Activated CD8-positive, alpha-beta T cell treated with anti-CD3 and anti-CD28 coated beads for 36 hours (primary cell): Measurements from ENCODE around the gene ATP10A. TPM values are rescaled to one million over a fixed set of nuclear protein-coding genes. Genes with fewer than 3 reads are reported as not detected.
A peak's percentile ranks its signal among the peaks of the same experiment; 100 is the strongest.

Experiments used
- ATAC-seq: fragments of 200-7000 bp; cut with Tn5 transposase; one replicate; pipeline ENCODE4 v1.10.0; 2021; ENCODE audit warnings: mild to moderate bottlenecking, moderate library complexity
- CTCF ChIA-PET: fragments of 350-600 bp; sonication (Branson Sonifier 250); formaldehyde crosslinking; loops from one replicate; lab custom pipeline; 2021; ENCODE audit warnings: antibody characterized with exemption; lab: Charles Lee
- POLR2A ChIA-PET: fragments of 350-600 bp; sonication (Branson Sonifier 250); formaldehyde crosslinking; loops from one replicate; lab custom pipeline; 2021; ENCODE audit warnings: antibody characterized with exemption; lab: Charles Lee
- DNase-seq: peaks from one replicate; pipeline ENCODE4 v3.0.0-alpha.2; 2020
- H3K27ac Mint-ChIP-seq: one replicate; pipeline ENCODE4 v1.8.0; 2021; ENCODE audit warnings: mild to moderate bottlenecking, mixed read lengths
- H3K27me3 Mint-ChIP-seq: one replicate; pipeline ENCODE4 v1.8.0; 2021; ENCODE audit warnings: mixed read lengths
- H3K36me3 Mint-ChIP-seq: one replicate; pipeline ENCODE4 v1.8.0; 2021; ENCODE audit warnings: low read depth, mixed read lengths
- H3K4me1 Mint-ChIP-seq: one replicate; pipeline ENCODE4 v1.8.0; 2021; ENCODE audit warnings: low read depth, mixed read lengths
- H3K4me3 Mint-ChIP-seq: one replicate; pipeline ENCODE4 v1.8.0; 2021; ENCODE audit warnings: mild to moderate bottlenecking, moderate library complexity, mixed read lengths
- H3K9me3 Mint-ChIP-seq: one replicate; pipeline ENCODE4 v1.8.0; 2021; ENCODE audit warnings: mixed read lengths
- intact Hi-C: fragments of 100-400 bp; cut with micrococcal nuclease; formaldehyde crosslinking; loops from one replicate; pipeline ENCODE4 v1.10.0; 2022
- total RNA-seq, 2 experiments: library from RNA; stranded (reverse); gene quantifications; one replicate each; pipeline ENCODE4 v1.2.3, GENCODE V29; 2021
- TF ChIP-seq, protein P1 (sequence below): fragments of 200-600 bp; IDR thresholded peaks from one replicate; pipeline ENCODE4 v1.8.0; 2022; ENCODE audit warnings: antibody characterized with exemption, mild to moderate bottlenecking

Gene ATP10A
- total RNA-seq, 2 experiments from 2014 or later = 17.8 to 21.0 TPM

DNA sequence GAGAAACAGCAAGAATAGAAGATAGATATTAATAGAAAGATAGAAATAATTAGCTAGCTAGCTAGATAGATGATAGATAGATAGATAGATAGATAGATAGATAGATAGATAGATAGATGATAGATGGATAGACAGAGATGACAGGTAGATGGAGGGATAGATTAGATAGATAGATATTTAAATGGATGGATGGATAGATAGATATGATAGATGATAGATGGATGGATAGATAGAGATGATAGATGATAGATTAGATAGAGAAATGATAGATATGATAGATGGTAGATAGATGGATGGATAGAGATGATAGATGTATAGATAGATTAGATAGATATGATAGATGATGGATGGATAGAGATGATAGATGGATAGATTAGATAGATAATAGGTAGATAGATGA, 8.3 kb upstream of the ATP10A start:
- Mint-ChIP-seq H3K27ac (no peak overlapping the region), H3K36me3 (no peaks in the 10 kb centered on the region), H3K9me3 (no peaks in the 10 kb centered on the region), H3K27me3 (no peaks in the 10 kb centered on the region), H3K4me1 (peaks cover 7% of the 10 kb centered on the region), H3K4me3 (no peak overlapping the region)
- ATAC-seq (no peak), DNase-seq (no peak)
- intact Hi-C loops = no loop called here
- ChIA-PET CTCF (no interaction called here), POLR2A (no interaction called here)
- TF ChIP-seq, protein P1, sequence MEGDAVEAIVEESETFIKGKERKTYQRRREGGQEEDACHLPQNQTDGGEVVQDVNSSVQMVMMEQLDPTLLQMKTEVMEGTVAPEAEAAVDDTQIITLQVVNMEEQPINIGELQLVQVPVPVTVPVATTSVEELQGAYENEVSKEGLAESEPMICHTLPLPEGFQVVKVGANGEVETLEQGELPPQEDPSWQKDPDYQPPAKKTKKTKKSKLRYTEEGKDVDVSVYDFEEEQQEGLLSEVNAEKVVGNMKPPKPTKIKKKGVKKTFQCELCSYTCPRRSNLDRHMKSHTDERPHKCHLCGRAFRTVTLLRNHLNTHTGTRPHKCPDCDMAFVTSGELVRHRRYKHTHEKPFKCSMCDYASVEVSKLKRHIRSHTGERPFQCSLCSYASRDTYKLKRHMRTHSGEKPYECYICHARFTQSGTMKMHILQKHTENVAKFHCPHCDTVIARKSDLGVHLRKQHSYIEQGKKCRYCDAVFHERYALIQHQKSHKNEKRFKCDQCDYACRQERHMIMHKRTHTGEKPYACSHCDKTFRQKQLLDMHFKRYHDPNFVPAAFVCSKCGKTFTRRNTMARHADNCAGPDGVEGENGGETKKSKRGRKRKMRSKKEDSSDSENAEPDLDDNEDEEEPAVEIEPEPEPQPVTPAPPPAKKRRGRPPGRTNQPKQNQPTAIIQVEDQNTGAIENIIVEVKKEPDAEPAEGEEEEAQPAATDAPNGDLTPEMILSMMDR = peak; percentile 24

DNA sequence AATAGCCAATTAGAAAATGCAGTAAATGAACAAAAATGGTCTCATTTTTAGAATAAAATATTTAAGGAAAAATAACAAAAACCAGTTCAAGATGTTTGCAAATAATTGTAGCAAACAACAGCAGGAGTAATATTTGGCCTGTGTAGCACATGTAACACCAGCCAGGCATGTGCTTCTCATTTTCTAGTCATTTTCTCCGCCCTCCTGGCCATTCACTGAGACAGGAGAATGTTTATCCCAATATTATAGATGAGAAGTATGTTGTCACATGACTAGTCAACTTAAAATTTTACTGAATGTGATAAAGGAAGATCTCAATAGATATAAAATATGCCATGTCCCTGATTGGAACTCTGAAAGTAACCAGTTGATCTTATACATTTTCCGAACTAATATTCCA, 7.8 kb upstream of the ATP10A start:
- ChIA-PET POLR2A (no interaction called here), CTCF (no interaction called here)
- no peaks in the 10 kb centered on the region for H3K9me3 Mint-ChIP-seq
- H3K4me3 Mint-ChIP-seq = no peak overlapping the region
- H3K36me3 Mint-ChIP-seq = no peaks in the 10 kb centered on the region
- DNase-seq (no peak), ATAC-seq (no peak)
- H3K27ac Mint-ChIP-seq = no peak overlapping the region
- TF ChIP-seq, protein P1 = no peak
- peaks cover 7% of the 10 kb centered on the region for H3K4me1 Mint-ChIP-seq
- intact Hi-C loops = no loop called here
- H3K27me3 Mint-ChIP-seq = no peaks in the 10 kb centered on the region

DNA sequence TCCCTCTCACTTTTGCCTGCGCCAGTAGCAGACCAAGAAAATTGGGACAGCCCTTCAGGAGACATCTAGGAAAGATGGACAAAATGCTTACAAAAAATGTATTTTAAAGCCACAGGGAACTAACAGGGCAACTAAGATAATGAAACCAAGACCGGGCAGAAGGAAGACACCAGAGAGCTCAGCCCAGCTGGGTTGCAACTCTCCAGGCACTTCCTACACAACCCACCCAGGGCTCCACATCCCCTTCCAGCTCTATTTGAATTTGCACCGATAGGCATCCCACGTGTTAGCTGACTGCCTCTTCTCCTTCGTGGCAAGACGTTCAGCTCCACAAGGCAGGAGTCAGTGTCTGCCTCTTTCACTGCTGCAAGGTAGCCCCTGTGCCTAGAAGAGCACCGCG, 6.6 kb upstream of the ATP10A start:
- POLR2A ChIA-PET = no interaction called here
- no peak overlapping the region for H3K27ac Mint-ChIP-seq

DNA sequence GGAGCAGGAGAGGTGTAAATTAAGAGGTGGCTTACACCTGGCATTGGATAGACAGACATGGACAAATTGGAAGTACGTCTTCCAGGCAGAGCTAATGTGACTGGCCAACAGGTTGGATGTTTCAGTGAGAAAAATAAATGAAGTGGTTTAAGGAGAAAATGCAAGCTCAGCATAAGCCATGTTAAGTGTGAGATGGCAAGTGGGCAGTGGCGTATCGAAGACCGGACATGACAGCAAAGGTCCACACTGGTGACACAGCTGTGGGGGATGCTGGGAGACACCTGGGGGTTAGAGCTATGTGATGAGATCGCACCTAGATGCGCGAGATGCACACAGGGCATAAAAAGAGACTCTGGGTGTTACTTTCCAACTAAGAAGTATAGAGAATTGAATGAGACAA, 3.7 kb upstream of the ATP10A start:
- ChIA-PET POLR2A (interaction anchor here (1.0 kb wide), 1 partner anchor 35 kb away, joined by 3 read pairs; no protein-coding TSS in a partner anchor), CTCF (interaction anchor here (1.0 to 1.5 kb wide), 3 partner anchors 14 to 83 kb away, joined by 3 to 5 read pairs (median 4); no protein-coding TSS in a partner anchor)
- DNase-seq (no peak), ATAC-seq (no peak)
- no peak overlapping the region for H3K4me3 Mint-ChIP-seq
- peaks cover 17% of the 10 kb centered on the region for H3K4me1 Mint-ChIP-seq
- H3K36me3 Mint-ChIP-seq = no peaks in the 10 kb centered on the region
- TF ChIP-seq, protein P1 = no peak
- no peaks in the 10 kb centered on the region for H3K27me3 Mint-ChIP-seq
- intact Hi-C loops = no loop called here
- no peaks in the 10 kb centered on the region for H3K9me3 Mint-ChIP-seq
- H3K27ac Mint-ChIP-seq = no peak overlapping the region

More for the DNA sequence above, 6.6 kb upstream of the ATP10A start:
- no peaks in the 10 kb centered on the region for H3K27me3 Mint-ChIP-seq
- intact Hi-C loops = no loop called here
- TF ChIP-seq, protein P1 = no peak
- H3K4me1 Mint-ChIP-seq = peaks cover 7% of the 10 kb centered on the region
- CTCF ChIA-PET = interaction anchor here (1.0 kb wide), 1 partner anchor 64 kb away, joined by 3 read pairs; no protein-coding TSS in a partner anchor
- H3K4me3 Mint-ChIP-seq = no peak overlapping the region
- H3K36me3 Mint-ChIP-seq = no peaks in the 10 kb centered on the region
- ATAC-seq (no peak), DNase-seq (no peak)
- H3K9me3 Mint-ChIP-seq = no peaks in the 10 kb centered on the region

DNA sequence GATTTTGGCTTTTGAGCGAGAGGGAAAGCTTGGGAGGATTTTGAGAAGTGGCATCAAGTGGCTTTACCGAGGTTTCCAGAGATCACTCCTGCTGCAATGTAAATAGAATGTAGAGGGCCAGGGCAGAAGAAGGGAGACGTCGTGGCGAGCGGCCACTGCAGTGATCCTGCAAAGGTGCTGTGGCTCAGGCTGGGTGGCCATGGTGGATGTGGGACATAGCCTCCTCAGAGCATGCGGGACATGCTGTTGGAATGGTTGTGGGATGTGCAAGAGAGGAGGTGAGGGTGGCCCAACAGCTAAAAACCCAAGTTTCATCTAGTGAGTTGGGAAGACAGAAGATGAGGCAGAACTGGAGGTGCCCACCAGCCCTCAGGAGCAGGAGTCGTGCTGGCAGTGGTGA, 3.1 kb upstream of the ATP10A start:
- Mint-ChIP-seq H3K4me3 (no peak overlapping the region), H3K27me3 (no peaks in the 10 kb centered on the region), H3K4me1 (peaks cover 17% of the 10 kb centered on the region), H3K9me3 (no peaks in the 10 kb centered on the region), H3K36me3 (peaks cover 6% of the 10 kb centered on the region), H3K27ac (no peak overlapping the region)
- ChIA-PET CTCF (interaction anchor here (1.3 to 1.5 kb wide), 2 partner anchors 15 to 83 kb away, joined by 3 to 5 read pairs; no protein-coding TSS in a partner anchor), POLR2A (interaction anchor here (1.0 kb wide), 1 partner anchor 34 kb away, joined by 3 read pairs; no protein-coding TSS in a partner anchor)
- intact Hi-C loops = no loop called here
- ATAC-seq (no peak), DNase-seq (no peak)
- TF ChIP-seq, protein P1 = no peak
